ENCODE data around the gene STMP1. TPM values are rescaled to one million over a fixed set of nuclear protein-coding genes. Genes with fewer than 3 reads are reported as not detected.

STMP1 gene
- total and polyA plus RNA-seq, 12 donors = 25.7 to 35.6 (median 27.7) TPM

- peak in 1 of 8 donors; percentile 42 for ATAC-seq
- Histone ChIP-seq H3K36me3 (peaks cover 0 to 12% (median 0%) of the 10 kb centered on the region in 9 donors), H3K27ac (no peak overlapping the region), H3K27me3 (no peaks in the 10 kb centered on the region), H3K4me1 (no peaks in the 10 kb centered on the region), H3K4me3 (no peak overlapping the region), H3K9me3 (no peaks in the 10 kb centered on the region)
- intact Hi-C loops (cut with DNase I) = no loop called here
- TF ChIP-seq, protein P1, sequence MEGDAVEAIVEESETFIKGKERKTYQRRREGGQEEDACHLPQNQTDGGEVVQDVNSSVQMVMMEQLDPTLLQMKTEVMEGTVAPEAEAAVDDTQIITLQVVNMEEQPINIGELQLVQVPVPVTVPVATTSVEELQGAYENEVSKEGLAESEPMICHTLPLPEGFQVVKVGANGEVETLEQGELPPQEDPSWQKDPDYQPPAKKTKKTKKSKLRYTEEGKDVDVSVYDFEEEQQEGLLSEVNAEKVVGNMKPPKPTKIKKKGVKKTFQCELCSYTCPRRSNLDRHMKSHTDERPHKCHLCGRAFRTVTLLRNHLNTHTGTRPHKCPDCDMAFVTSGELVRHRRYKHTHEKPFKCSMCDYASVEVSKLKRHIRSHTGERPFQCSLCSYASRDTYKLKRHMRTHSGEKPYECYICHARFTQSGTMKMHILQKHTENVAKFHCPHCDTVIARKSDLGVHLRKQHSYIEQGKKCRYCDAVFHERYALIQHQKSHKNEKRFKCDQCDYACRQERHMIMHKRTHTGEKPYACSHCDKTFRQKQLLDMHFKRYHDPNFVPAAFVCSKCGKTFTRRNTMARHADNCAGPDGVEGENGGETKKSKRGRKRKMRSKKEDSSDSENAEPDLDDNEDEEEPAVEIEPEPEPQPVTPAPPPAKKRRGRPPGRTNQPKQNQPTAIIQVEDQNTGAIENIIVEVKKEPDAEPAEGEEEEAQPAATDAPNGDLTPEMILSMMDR (IDR thresholded peaks at IDR 0.05) = peak in 5 of 9 donors; percentile 6 to 34 (median 21)
- DNase-seq = no peak
- WGBS, 2 donors = 74 to 87% methylated on average over 2 of the region's 2 CpGs
Observed at GRCh38 chr7:135704074-135704473, 41.8 kb downstream of the STMP1 start.

DNA sequence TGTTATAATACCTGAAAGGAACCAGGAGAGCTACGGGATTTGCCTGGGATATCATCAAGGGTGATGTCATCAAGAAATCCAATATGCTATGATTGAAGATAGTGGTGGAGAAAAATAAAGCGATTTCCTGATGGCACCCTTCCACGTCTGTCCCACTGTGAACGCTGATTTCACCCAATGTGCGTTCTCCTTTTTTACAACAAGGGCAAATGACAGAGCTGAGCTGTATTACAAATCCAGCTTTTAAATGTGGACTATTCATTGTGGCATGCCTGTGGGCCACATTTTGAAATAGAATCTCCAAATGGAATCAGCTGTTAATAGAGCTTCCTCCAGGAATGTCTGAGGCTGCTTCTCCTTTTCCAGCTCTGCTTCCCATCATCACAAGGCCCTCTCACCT lies 42.4 kb downstream of the STMP1 start:
- Histone ChIP-seq H3K27ac (no peak overlapping the region), H3K4me1 (no peaks in the 10 kb centered on the region), H3K36me3 (peaks cover 0 to 11% (median 0%) of the 10 kb centered on the region in 9 donors), H3K9me3 (no peaks in the 10 kb centered on the region), H3K27me3 (no peaks in the 10 kb centered on the region), H3K4me3 (no peak overlapping the region)
- intact Hi-C loops (cut with DNase I) = no loop called here
- TF ChIP-seq, protein P1 (IDR thresholded peaks at IDR 0.05) = no peak
- ATAC-seq = no peak
- WGBS, 2 donors = 68 to 82% methylated on average over 5 of the region's 5 CpGs
- DNase-seq = no peak

- intact Hi-C loops (cut with DNase I) = no loop called here
- Histone ChIP-seq H3K4me1 (no peaks in the 10 kb centered on the region), H3K36me3 (no peaks in the 10 kb centered on the region), H3K27me3 (no peaks in the 10 kb centered on the region), H3K4me3 (no peak overlapping the region), H3K9me3 (no peaks in the 10 kb centered on the region), H3K27ac (no peak overlapping the region)
- ATAC-seq (peak in 1 of 8 donors; percentile 14), DNase-seq (no peak)
- TF ChIP-seq, protein P1 (IDR thresholded peaks at IDR 0.05) = no peak
- WGBS, 2 donors = 90 to 92% methylated on average over 20 of the region's 20 CpGs
Observed at GRCh38 chr7:135706038-135706742, 43.9 kb downstream of the STMP1 start.

DNA sequence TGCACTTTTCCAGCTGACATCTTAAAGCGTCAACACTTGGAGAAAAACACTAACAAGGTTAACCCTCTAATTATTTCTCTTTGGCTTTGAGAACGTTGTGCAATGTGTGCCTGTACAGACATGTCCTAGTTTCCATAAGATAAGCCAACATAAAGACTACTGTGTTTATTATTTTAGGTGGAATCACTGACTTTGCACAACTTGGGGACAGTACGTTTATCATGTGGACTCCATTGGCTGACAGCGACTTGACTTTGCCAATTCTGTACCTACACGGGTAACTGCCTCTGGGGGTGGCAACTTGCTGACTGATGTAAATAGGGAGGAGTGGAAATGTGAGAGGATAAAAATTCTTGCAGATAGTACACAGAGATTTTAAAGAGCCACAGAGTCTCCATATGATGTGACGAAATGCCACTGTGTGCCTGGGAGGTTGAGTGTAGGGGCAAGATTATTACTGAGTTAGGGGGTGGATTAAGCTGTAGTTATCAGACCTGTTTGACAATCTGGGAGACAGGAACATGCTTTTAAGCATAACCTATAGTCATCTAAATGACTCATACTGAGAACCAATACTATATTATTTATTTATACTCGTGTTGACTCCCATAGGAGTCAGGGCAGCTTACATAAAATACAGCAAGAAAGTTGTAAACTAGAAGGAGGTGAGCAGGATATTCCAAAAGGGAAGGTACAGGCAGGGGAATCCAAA lies 44.7 kb downstream of the STMP1 start:
- H3K27ac ChIP-seq = no peak overlapping the region
- DNase-seq = no peak
- ATAC-seq = no peak
- intact Hi-C loops (cut with DNase I) = no loop called here
- H3K4me3 ChIP-seq = no peak overlapping the region
- no peaks in the 10 kb centered on the region for H3K9me3 ChIP-seq
- no peaks in the 10 kb centered on the region for H3K36me3 ChIP-seq
- peaks cover 0 to 5% (median under 1%) of the 10 kb centered on the region in 9 donors for H3K4me1 ChIP-seq
- TF ChIP-seq, protein P1 (IDR thresholded peaks at IDR 0.05) = no peak
- 67 to 68% methylated on average over 7 of the region's 7 CpGs for WGBS, 2 donors
- no peaks in the 10 kb centered on the region for H3K27me3 ChIP-seq

All from heart right ventricle (tissue), 16 donors.